C1 segment of cervical spinal cord (tissue), 14 donors: ENCODE results near the gene JAKMIP1.

ENCODE experiments used
- DNase-seq, 14 donors: peaks; one replicate each; lab custom pipeline; 2025; lab: John Stamatoyannopoulos, UW

Gene JAKMIP1

GRCh38 chr4:6119507-6120020 is 80.8 kb downstream of the JAKMIP1 start:
- no peak for DNase-seq

GRCh38 chr4:6118201-6118600 is 82.1 kb downstream of the JAKMIP1 start:
- no peak for DNase-seq

- DNase-seq = peak in 1 of 14 donors; percentile 7
Observed at GRCh38 chr4:6116696-6117285, 83.6 kb downstream of the JAKMIP1 start.

- DNase-seq = no peak
Observed at GRCh38 chr4:6115746-6116586, 84.4 kb downstream of the JAKMIP1 start.

GRCh38 chr4:6115342-6115741 is 85.0 kb downstream of the JAKMIP1 start:
- DNase-seq = no peak

- no peak for DNase-seq
Observed at GRCh38 chr4:6114601-6115000, 85.7 kb downstream of the JAKMIP1 start.

GRCh38 chr4:6114181-6114580 is 86.2 kb downstream of the JAKMIP1 start:
- DNase-seq = no peak

GRCh38 chr4:6113641-6114040 is 86.7 kb downstream of the JAKMIP1 start:
- no peak for DNase-seq

GRCh38 chr4:6112606-6113290 is 87.6 kb downstream of the JAKMIP1 start:
- DNase-seq = peak in 1 of 14 donors; percentile 42

- no peak for DNase-seq
Observed at GRCh38 chr4:6111354-6111960, 88.9 kb downstream of the JAKMIP1 start.

- no peak for DNase-seq
Observed at GRCh38 chr4:6110681-6111353, 89.5 kb downstream of the JAKMIP1 start.

GRCh38 chr4:6109842-6110560 is 90.3 kb downstream of the JAKMIP1 start:
- no peak for DNase-seq

- DNase-seq = no peak
Observed at GRCh38 chr4:6107886-6108285, 92.5 kb downstream of the JAKMIP1 start.

GRCh38 chr4:6107114-6107791 is 93.1 kb downstream of the JAKMIP1 start:
- DNase-seq = no peak

- DNase-seq = no peak
Observed at GRCh38 chr4:6106156-6106555, 94.2 kb downstream of the JAKMIP1 start.

GRCh38 chr4:6105311-6105911 is 94.9 kb downstream of the JAKMIP1 start:
- DNase-seq = no peak

GRCh38 chr4:6104541-6105130 is 95.7 kb downstream of the JAKMIP1 start:
- DNase-seq = no peak

GRCh38 chr4:6097581-6097980 is 102.8 kb downstream of the JAKMIP1 start:
- DNase-seq = no peak

- no peak for DNase-seq
Observed at GRCh38 chr4:6095897-6096296, 104.5 kb downstream of the JAKMIP1 start.
